K562 treated with DMSO at 1 percent for 24 hours (cell line): ENCODE measurements around the gene FGF23. TPM values are rescaled to one million over a fixed set of nuclear protein-coding genes. Genes with fewer than 3 reads are reported as not detected.

Experiments
- total RNA-seq: library from RNA; unstranded; fragments of 300-600 nt; gene quantifications from 2 replicates; pipeline ENCODE4 v1.2.3, GENCODE V29; 2022; ENCODE audit warnings: low read depth; ENCODE audit not compliant: insufficient read depth

Gene FGF23
- not detected in 2 replicates for total RNA-seq

DNA sequence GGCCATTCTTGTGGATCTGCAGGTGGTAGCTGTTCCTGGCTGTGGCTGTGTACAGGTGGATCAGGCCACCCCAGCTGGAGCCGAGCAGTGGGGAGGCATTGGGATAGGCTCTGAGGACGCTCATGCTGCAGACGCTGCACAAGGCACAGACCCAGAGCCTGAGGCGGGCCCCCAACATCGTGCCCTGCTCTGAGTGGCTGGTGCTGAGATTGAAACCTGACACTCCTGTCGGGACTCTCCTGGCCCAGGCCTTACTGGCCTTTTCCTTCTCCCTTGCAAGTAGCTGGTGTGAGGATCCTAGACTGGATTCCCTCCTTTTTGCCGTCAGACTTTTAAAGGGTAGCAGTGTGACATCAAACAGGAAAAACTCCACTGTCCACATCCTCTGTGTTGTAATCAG is at the start of gene FGF23:
Gene FGF23 (minus strand): TSS at position 308 of the 400 bp plus-strand sequence. CDS start 130 bp downstream, at position 178.

DNA sequence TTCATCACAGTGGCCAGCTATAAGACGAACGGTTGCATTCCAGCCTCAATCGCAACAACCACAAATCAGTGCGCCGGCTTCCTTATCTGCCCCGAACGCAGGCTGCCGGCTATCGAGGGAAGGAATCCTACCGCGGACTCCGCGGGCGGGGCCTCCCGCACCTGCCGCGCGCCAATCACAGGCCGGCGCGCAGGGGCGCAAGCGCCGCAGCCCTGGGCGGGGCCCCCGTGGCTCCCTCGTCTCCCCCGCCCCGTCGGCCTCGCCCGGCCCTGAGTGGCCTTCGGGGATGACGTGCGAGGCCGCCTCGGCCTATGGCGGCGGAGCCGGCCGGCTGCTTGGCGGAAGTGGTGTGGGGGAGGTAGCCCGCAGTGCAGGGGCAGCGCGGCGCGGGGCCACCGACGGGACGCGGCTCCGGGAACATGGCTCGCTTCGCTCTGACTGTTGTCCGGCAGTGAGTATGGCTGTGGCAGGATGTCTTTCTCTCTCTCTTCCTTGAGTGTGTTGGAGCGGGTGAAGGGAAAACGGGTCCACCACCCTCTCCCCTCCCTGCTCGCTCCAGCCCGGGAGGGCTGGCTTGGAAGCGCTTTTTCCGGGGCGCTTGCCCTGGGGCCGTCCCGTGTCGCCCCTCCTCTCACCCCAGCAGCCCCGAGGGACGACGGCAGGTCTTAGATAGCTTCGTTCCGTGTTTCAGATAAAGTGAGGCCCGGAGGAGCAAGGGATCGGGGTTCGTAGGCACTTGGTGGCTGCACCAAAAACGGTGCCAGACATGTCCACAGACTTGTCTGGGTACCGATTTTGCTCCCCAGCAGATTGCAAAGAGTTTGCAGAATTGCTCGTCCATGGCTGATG is 58.4 kb downstream of the FGF23 start, which contains the start of gene TIGAR:
Gene TIGAR (plus strand): TSS at position 361 of the 849 bp plus-strand sequence. CDS start 59 bp downstream, at position 420.

Other genes starting within 250 kb of the FGF23 start
- gene CCND2, start 106.0 kb downstream of the FGF23 start, total RNA-seq = 13.7 and 14.0 TPM in 2 replicates
- 0.32 and 1.4 TPM in 2 replicates for gene TIGAR, start 58.5 kb downstream of the FGF23 start, total RNA-seq
- gene FGF6, start 66.1 kb upstream of the FGF23 start, total RNA-seq = not detected in 2 replicates
- 32.8 and 38.4 TPM in 2 replicates for gene RAD51AP1, start 159.2 kb upstream of the FGF23 start, total RNA-seq
- gene DYRK4, start 182.5 kb upstream of the FGF23 start, total RNA-seq = 11.7 and 13.5 TPM in 2 replicates